ENCODE results near the gene IDH3A.

Gene IDH3A

DNA sequence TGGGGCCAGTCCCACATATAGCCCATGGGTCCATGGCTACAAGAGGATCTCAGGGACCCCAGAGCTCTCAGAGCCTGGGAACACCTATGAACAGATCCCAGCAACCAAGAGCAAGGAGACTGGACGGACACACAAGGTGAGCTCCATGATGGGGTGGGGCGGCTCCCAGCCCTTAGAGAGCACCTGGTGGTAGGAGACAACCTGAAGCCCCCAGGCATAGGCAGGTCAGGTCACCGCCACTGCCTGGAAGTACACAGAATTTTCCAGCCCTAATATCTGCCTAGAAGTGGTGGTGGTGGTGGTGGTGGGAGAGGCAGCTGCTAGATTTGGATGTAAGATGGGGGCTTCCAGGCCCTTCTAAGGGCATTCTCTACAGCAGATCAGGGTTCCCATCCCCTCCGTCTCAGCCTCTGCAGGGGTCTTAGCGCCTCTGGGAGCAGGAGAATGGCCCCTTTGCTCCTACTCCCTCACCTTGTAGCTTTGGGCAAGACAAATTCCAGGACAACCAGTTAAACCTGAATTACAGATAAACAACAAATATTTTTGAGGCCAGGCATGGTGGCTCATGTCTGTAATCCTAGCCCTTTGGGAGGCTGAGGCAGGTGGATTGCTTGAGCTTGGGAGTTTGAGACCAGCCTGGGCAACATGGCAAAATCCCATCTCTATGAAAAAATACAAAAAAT is 47.6 kb upstream of the IDH3A start:
- TF ChIP-seq TOX (CRISPR knock-in tag; IDR thresholded peaks at IDR 0.05; ENCODE audit: borderline replicate concordance) (no peak), ISL1 (CRISPR knock-in tag; IDR thresholded peaks at IDR 0.05) (no peak), ZNF565 (CRISPR knock-in tag; conservative IDR thresholded peaks at IDR 0.05; ENCODE audit: low read depth) (no peak), CSDC2 (CRISPR knock-in tag; IDR thresholded peaks at IDR 0.05) (no peak), ZC3H10 (CRISPR knock-in tag; IDR thresholded peaks at IDR 0.05) (no peak), SNAI2 (CRISPR knock-in tag; IDR thresholded peaks at IDR 0.05) (no peak), GLIS3 (CRISPR knock-in tag; IDR thresholded peaks at IDR 0.05) (no peak), ARNTL (CRISPR knock-in tag; IDR thresholded peaks at IDR 0.05; ENCODE audit: borderline replicate concordance, low read depth) (no peak), ZNF70 (CRISPR knock-in tag; IDR thresholded peaks at IDR 0.05) (no peak), OSR1 (CRISPR knock-in tag; IDR thresholded peaks at IDR 0.05) (no peak), BACH2 (CRISPR knock-in tag; IDR thresholded peaks at IDR 0.05; ENCODE audit: borderline replicate concordance) (no peak), ZFP3 (CRISPR knock-in tag; IDR thresholded peaks at IDR 0.05) (no peak), ZNF8 (CRISPR knock-in tag; IDR thresholded peaks at IDR 0.05) (no peak), TCF4 (CRISPR knock-in tag; IDR thresholded peaks at IDR 0.05; ENCODE audit: borderline replicate concordance) (no peak)
- TF ChIP-seq, protein P1, sequence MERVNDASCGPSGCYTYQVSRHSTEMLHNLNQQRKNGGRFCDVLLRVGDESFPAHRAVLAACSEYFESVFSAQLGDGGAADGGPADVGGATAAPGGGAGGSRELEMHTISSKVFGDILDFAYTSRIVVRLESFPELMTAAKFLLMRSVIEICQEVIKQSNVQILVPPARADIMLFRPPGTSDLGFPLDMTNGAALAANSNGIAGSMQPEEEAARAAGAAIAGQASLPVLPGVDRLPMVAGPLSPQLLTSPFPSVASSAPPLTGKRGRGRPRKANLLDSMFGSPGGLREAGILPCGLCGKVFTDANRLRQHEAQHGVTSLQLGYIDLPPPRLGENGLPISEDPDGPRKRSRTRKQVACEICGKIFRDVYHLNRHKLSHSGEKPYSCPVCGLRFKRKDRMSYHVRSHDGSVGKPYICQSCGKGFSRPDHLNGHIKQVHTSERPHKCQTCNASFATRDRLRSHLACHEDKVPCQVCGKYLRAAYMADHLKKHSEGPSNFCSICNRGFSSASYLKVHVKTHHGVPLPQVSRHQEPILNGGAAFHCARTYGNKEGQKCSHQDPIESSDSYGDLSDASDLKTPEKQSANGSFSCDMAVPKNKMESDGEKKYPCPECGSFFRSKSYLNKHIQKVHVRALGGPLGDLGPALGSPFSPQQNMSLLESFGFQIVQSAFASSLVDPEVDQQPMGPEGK (CRISPR knock-in tag; IDR thresholded peaks at IDR 0.05; ENCODE audit: borderline replicate concordance), result no peak
- TF ChIP-seq, protein P2, sequence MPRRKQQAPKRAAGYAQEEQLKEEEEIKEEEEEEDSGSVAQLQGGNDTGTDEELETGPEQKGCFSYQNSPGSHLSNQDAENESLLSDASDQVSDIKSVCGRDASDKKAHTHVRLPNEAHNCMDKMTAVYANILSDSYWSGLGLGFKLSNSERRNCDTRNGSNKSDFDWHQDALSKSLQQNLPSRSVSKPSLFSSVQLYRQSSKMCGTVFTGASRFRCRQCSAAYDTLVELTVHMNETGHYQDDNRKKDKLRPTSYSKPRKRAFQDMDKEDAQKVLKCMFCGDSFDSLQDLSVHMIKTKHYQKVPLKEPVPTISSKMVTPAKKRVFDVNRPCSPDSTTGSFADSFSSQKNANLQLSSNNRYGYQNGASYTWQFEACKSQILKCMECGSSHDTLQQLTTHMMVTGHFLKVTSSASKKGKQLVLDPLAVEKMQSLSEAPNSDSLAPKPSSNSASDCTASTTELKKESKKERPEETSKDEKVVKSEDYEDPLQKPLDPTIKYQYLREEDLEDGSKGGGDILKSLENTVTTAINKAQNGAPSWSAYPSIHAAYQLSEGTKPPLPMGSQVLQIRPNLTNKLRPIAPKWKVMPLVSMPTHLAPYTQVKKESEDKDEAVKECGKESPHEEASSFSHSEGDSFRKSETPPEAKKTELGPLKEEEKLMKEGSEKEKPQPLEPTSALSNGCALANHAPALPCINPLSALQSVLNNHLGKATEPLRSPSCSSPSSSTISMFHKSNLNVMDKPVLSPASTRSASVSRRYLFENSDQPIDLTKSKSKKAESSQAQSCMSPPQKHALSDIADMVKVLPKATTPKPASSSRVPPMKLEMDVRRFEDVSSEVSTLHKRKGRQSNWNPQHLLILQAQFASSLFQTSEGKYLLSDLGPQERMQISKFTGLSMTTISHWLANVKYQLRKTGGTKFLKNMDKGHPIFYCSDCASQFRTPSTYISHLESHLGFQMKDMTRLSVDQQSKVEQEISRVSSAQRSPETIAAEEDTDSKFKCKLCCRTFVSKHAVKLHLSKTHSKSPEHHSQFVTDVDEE (CRISPR knock-in tag; IDR thresholded peaks at IDR 0.05), result no peak
- TF ChIP-seq, protein P3, sequence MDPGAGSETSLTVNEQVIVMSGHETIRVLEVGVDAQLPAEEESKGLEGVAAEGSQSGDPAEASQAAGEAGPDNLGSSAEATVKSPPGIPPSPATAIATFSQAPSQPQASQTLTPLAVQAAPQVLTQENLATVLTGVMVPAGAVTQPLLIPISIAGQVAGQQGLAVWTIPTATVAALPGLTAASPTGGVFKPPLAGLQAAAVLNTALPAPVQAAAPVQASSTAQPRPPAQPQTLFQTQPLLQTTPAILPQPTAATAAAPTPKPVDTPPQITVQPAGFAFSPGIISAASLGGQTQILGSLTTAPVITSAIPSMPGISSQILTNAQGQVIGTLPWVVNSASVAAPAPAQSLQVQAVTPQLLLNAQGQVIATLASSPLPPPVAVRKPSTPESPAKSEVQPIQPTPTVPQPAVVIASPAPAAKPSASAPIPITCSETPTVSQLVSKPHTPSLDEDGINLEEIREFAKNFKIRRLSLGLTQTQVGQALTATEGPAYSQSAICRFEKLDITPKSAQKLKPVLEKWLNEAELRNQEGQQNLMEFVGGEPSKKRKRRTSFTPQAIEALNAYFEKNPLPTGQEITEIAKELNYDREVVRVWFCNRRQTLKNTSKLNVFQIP (CRISPR knock-in tag; IDR thresholded peaks at IDR 0.05; ENCODE audit: borderline replicate concordance, low read depth), result no peak
- TF ChIP-seq, protein P4, sequence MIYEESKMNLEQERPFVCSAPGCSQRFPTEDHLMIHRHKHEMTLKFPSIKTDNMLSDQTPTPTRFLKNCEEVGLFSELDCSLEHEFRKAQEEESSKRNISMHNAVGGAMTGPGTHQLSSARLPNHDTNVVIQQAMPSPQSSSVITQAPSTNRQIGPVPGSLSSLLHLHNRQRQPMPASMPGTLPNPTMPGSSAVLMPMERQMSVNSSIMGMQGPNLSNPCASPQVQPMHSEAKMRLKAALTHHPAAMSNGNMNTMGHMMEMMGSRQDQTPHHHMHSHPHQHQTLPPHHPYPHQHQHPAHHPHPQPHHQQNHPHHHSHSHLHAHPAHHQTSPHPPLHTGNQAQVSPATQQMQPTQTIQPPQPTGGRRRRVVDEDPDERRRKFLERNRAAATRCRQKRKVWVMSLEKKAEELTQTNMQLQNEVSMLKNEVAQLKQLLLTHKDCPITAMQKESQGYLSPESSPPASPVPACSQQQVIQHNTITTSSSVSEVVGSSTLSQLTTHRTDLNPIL (CRISPR knock-in tag; IDR thresholded peaks at IDR 0.05; ENCODE audit: low read depth), result no peak

GRCh38 chr15:78102211-78102610 is 47.0 kb upstream of the IDH3A start:
- TF ChIP-seq ZC3H10 (CRISPR knock-in tag; IDR thresholded peaks at IDR 0.05) (no peak), ESRRG (CRISPR knock-in tag; IDR thresholded peaks at IDR 0.05) (no peak), ZFP30 (CRISPR knock-in tag; IDR thresholded peaks at IDR 0.05) (no peak)
- no peak for ATAC-seq

More for the DNA sequence above, 47.6 kb upstream of the IDH3A start:
- ATAC-seq, result no peak

- ATAC-seq, result no peak; the same call in 2 of the 3 replicates
- TF ChIP-seq ZFP30 (CRISPR knock-in tag; IDR thresholded peaks at IDR 0.05), result no peak
- TF ChIP-seq RARB (CRISPR knock-in tag; IDR thresholded peaks at IDR 0.05), result no peak
- TF ChIP-seq ZNF8 (CRISPR knock-in tag; IDR thresholded peaks at IDR 0.05), result no peak
- no peak for TF ChIP-seq CSRNP3 (CRISPR knock-in tag; IDR thresholded peaks at IDR 0.05)
- TF ChIP-seq, protein P4 (CRISPR knock-in tag; IDR thresholded peaks at IDR 0.05; ENCODE audit: low read depth), result no peak
- no peak for TF ChIP-seq ZFP3 (CRISPR knock-in tag; IDR thresholded peaks at IDR 0.05)
- no peak for TF ChIP-seq OSR1 (CRISPR knock-in tag; IDR thresholded peaks at IDR 0.05)
- no peak for TF ChIP-seq SNAI2 (CRISPR knock-in tag; IDR thresholded peaks at IDR 0.05)
- TF ChIP-seq TOX (CRISPR knock-in tag; IDR thresholded peaks at IDR 0.05; ENCODE audit: borderline replicate concordance), result no peak
- no peak for TF ChIP-seq GLIS3 (CRISPR knock-in tag; IDR thresholded peaks at IDR 0.05)
- no peak for TF ChIP-seq ZNF70 (CRISPR knock-in tag; IDR thresholded peaks at IDR 0.05)
- no peak for TF ChIP-seq TCF4 (CRISPR knock-in tag; IDR thresholded peaks at IDR 0.05; ENCODE audit: borderline replicate concordance)
- TF ChIP-seq ZNF565 (CRISPR knock-in tag; conservative IDR thresholded peaks at IDR 0.05; ENCODE audit: low read depth), result no peak
- no peak for TF ChIP-seq PPARA (CRISPR knock-in tag; IDR thresholded peaks at IDR 0.05; ENCODE audit: borderline replicate concordance)
- TF ChIP-seq, protein P1 (CRISPR knock-in tag; IDR thresholded peaks at IDR 0.05; ENCODE audit: borderline replicate concordance), result no peak
Observed at GRCh38 chr15:78102741-78103140, 46.4 kb upstream of the IDH3A start.

All from SK-N-SH treated with all-trans-retinoic acid at 6 μM for 48 hours (cell line).